HepG2 (cell line): ENCODE results near the gene ANXA2. TPM values are rescaled to one million over a fixed set of nuclear protein-coding genes. Genes with fewer than 3 reads are reported as not detected.

Experiments used
- ATAC-seq: fragments of 200-7000 bp; cut with Tn5 transposase; 3 replicates; pipeline ENCODE4 v1.9.1; 2020; ENCODE audit warnings: mild to moderate bottlenecking, moderate library complexity
- BruUV-seq: library from RNA; stranded (reverse); fragments of 400-500 nt; replicated peaks from 2 replicates; lab custom pipeline; 2021; lab: Mats Ljungman, UMichigan
- CTCF ChIA-PET: fragments of 300-600 bp; formaldehyde crosslinking; extraction: SDS; loops from one replicate; lab custom pipeline; 2021; ENCODE audit warnings: low total read pairs, inconsistent platforms, low intra/inter-chr PET ratio; lab: Yijun Ruan, JAX
- POLR2A ChIA-PET: fragments of 350-600 bp; sonication (Branson Sonifier 250); formaldehyde crosslinking; loops from one replicate; lab custom pipeline; 2020; ENCODE audit warnings: antibody characterized with exemption, inconsistent platforms; lab: Yijun Ruan, JAX
- DNase-seq: peaks from one replicate; pipeline ENCODE4 v3.0.0-alpha.2; 2015; ENCODE audit warnings: low spot score
- FAIRE-seq: peaks from 3 replicates; lab custom pipeline; 2011; peaks lifted over from hg19 to GRCh38; lab: Jason Lieb, UNC
- H2AFZ ChIP-seq: one replicate; pipeline ENCODE4 v1.6.1; 2011; ENCODE audit warnings: low read length, inconsistent platforms
- H3K27ac ChIP-seq: fragments of 300-600 bp; 3 replicates; pipeline ENCODE4 v1.8.0; 2011; ENCODE audit warnings: mixed run types, mild to moderate bottlenecking, mixed read lengths, low read length, inconsistent platforms; ENCODE audit not compliant: insufficient read depth; ENCODE audit errors: extremely low read length
- H3K27me3 ChIP-seq, 2 experiments: fragments of 200-600 bp in 1 of 2; 2 replicates in 1 of 2; 3 replicates in 1 of 2; pipeline versions ENCODE4 v1.6.0 to v1.8.0; 2011; ENCODE audit warnings: low read length in 2 of 2, mild to moderate bottlenecking in 2 of 2, moderate library complexity in 2 of 2, inconsistent platforms in 1 of 2; ENCODE audit not compliant: insufficient read depth in 2 of 2, control insufficient read depth in 1 of 2
- H3K36me3 ChIP-seq, 2 experiments: fragments of 200-600 bp in 1 of 2; replicated peaks in 1 of 2; 2 replicates in 1 of 2; 3 replicates in 1 of 2; pipeline versions ENCODE4 v1.5.1 to v1.8.0; 2011; ENCODE audit warnings: low read length in 2 of 2, inconsistent platforms in 1 of 2; ENCODE audit not compliant: insufficient read depth in 2 of 2, control insufficient read depth in 1 of 2
- H3K4me1 ChIP-seq: 2 replicates; pipeline ENCODE4 v1.5.1; 2012; ENCODE audit warnings: low read length, inconsistent platforms; ENCODE audit not compliant: insufficient read depth
- H3K4me2 ChIP-seq: 2 replicates; pipeline ENCODE4 v1.6.0; 2011; ENCODE audit warnings: low read depth, low read length, inconsistent platforms
- H3K4me3 ChIP-seq, 3 experiments: fragments of 200-600 bp in 1 of 3; sonication (generic), shearing (Covaris generic) in 1 of 3; replicated peaks in 1 of 3; 2 replicates each; pipeline ENCODE4 v1.5.1; 2011 to 2016; ENCODE audit warnings: low read length in 3 of 3, inconsistent platforms in 2 of 3, low read depth in 2 of 3, mild to moderate bottlenecking in 2 of 3, control low read depth in 1 of 3, mixed read lengths in 1 of 3; ENCODE audit not compliant: insufficient read depth in 1 of 3
- H3K79me2 ChIP-seq: one replicate; pipeline ENCODE4 v1.6.1; 2011; ENCODE audit warnings: low read length, inconsistent platforms; ENCODE audit not compliant: insufficient read depth
- H3K9ac ChIP-seq: 2 replicates; pipeline ENCODE4 v1.6.0; 2011; ENCODE audit warnings: mild to moderate bottlenecking, low read depth, low read length, inconsistent platforms; ENCODE audit not compliant: insufficient read depth
- H3K9me3 ChIP-seq: 2 replicates; pipeline ENCODE4 v1.5.1; 2012; ENCODE audit warnings: mild to moderate bottlenecking, low read length
- H4K20me1 ChIP-seq: 2 replicates; pipeline ENCODE4 v1.6.0; 2011; ENCODE audit warnings: inconsistent platforms, mild to moderate bottlenecking, low read length, moderate library complexity; ENCODE audit not compliant: insufficient read depth
- ARNT ChIP-seq: fragments of 450-650 bp; IDR thresholded peaks from 2 replicates; pipeline ENCODE4 v1.6.1; 2017
- BRCA1 ChIP-seq: sonication (generic); formaldehyde crosslinking; IDR thresholded peaks from 2 replicates; pipeline ENCODE4 v1.4.0; 2020; ENCODE audit warnings: missing genetic modification reagents
- ELF1 ChIP-seq: sonication (generic); formaldehyde crosslinking; IDR thresholded peaks from 2 replicates; pipeline ENCODE4 v1.4.0; 2020; ENCODE audit warnings: missing genetic modification reagents
- GABPB1 ChIP-seq: IDR thresholded peaks from 2 replicates; pipeline ENCODE4 v1.6.1; 2016; ENCODE audit warnings: mild to moderate bottlenecking, missing genetic modification reagents, moderate library complexity, missing compliant biosample characterization
- HDAC2 ChIP-seq: sonication (generic); formaldehyde crosslinking; IDR thresholded peaks from 2 replicates; pipeline ENCODE4 v1.4.0; 2020; ENCODE audit warnings: missing genetic modification reagents
- HNF4A ChIP-seq: sonication (generic); formaldehyde crosslinking; IDR thresholded peaks from 2 replicates; pipeline ENCODE4 v1.4.0; 2020; ENCODE audit warnings: missing genetic modification reagents
- HNRNPL ChIP-seq: fragments of 200-400 bp; formaldehyde crosslinking; IDR thresholded peaks from 2 replicates; pipeline ENCODE4 v1.6.1; 2017; ENCODE audit warnings: mild to moderate bottlenecking, low read depth, low read length
- MEIS1 ChIP-seq: sonication (generic); formaldehyde crosslinking; IDR thresholded peaks from 2 replicates; pipeline ENCODE4 v1.9.0; 2021; ENCODE audit warnings: mild to moderate bottlenecking, missing genetic modification reagents, moderate library complexity, borderline replicate concordance
- MYC ChIP-seq: sonication (generic); formaldehyde crosslinking; IDR thresholded peaks from 2 replicates; pipeline ENCODE4 v1.9.0; 2021; ENCODE audit warnings: missing genetic modification reagents, borderline replicate concordance
- NFKB2 ChIP-seq: sonication (generic); formaldehyde crosslinking; IDR thresholded peaks from 2 replicates; pipeline ENCODE4 v1.4.0; 2020; ENCODE audit warnings: missing genetic modification reagents, borderline replicate concordance
- NONO ChIP-seq, 2 experiments: fragments of 450-650 bp in 1 of 2; sonication (generic) in 1 of 2; formaldehyde crosslinking in 1 of 2; IDR thresholded peaks in 1 of 2; conservative IDR thresholded peaks in 1 of 2; 2 replicates each; pipeline versions ENCODE4 v1.6.1 to v1.8.0; 2017 to 2022; ENCODE audit warnings: mild to moderate bottlenecking in 1 of 2, missing genetic modification reagents in 1 of 2, moderate library complexity in 1 of 2
- NR3C1 ChIP-seq: sonication (generic); formaldehyde crosslinking; IDR thresholded peaks from 2 replicates; pipeline ENCODE4 v1.4.0; 2020; ENCODE audit warnings: missing genetic modification reagents
- RARA ChIP-seq: IDR thresholded peaks from 2 replicates; pipeline ENCODE4 v1.6.1; 2016; ENCODE audit warnings: missing genetic modification reagents, missing compliant biosample characterization
- RFX5 ChIP-seq: IDR thresholded peaks from 2 replicates; pipeline ENCODE4 v1.6.1; 2011; ENCODE audit warnings: low read depth, low read length, improper control_type of control experiment
- ZNF441 ChIP-seq: sonication (generic); formaldehyde crosslinking; IDR thresholded peaks from 2 replicates; pipeline ENCODE4 v1.7.0; 2021; ENCODE audit warnings: missing genetic modification reagents, borderline replicate concordance
- ZNF556 ChIP-seq: sonication (generic); formaldehyde crosslinking; IDR thresholded peaks from 2 replicates; pipeline ENCODE4 v1.4.0; 2020; ENCODE audit warnings: mild to moderate bottlenecking, missing genetic modification reagents, borderline replicate concordance
- WGBS: methylation state at CpG from one replicate; pipeline ENCODE4 v1.1.6; 2017; ENCODE audit warnings: low lambda C conversion rate; 5-methylcytosine and 5-hydroxymethylcytosine counted together
- in situ Hi-C: cut with HindIII; loops from 2 replicates; pipeline ENCODE4 v1.10.0; 2017; ENCODE audit warnings: low pct_unique_long_range_greater_than_20kb; ENCODE audit not compliant: extremely low pct_ligation_motif_present
- intact Hi-C: fragments of 100-400 bp; cut with micrococcal nuclease; formaldehyde crosslinking; loops from one replicate; pipeline ENCODE4 v1.10.0; 2022; ENCODE audit not compliant: unreplicated experiment
- polyA plus RNA-seq, 8 experiments: library from polyadenylated mRNA; depleted of rRNA in 3 of 8; stranded (reverse) in 7 of 8; unstranded in 1 of 8; fragments of >200 nt; fragmentation: Illumina TruSeq in 4 of 8; extraction: Trizol in 4 of 8; gene quantifications; 2 replicates each; pipeline versions ENCODE4 v1.2.1 to v1.2.3, GENCODE V29; 2011 to 2016; ENCODE audit warnings: low read depth in 4 of 8, missing spikeins in 1 of 8, mixed read lengths in 1 of 8; ENCODE audit not compliant: insufficient read depth in 1 of 8
- total RNA-seq, 5 experiments: library from RNA; depleted of rRNA; stranded (reverse); fragments of >200 nt; fragmentation: Illumina TruSeq; extraction: Trizol; gene quantifications; 2 replicates each; pipeline ENCODE4 v1.2.3, GENCODE V29; 2016; ENCODE audit warnings: low read depth in 1 of 5
- TF ChIP-seq, protein P1 (sequence below): sonication (generic); formaldehyde crosslinking; conservative IDR thresholded peaks from 2 replicates; pipeline ENCODE4 v1.8.0; 2022; ENCODE audit warnings: missing genetic modification reagents
- TF ChIP-seq, protein P2 (sequence below): sonication (generic); formaldehyde crosslinking; IDR thresholded peaks from 2 replicates; pipeline ENCODE4 v1.4.0; 2020; ENCODE audit warnings: missing genetic modification reagents, borderline replicate concordance

The ANXA2 gene
- total and polyA plus RNA-seq, 2 of the 13 experiments (the other 11 are each of a cell fraction or from before 2014, with no cell fraction given) = 196 to 613 TPM

DNA sequence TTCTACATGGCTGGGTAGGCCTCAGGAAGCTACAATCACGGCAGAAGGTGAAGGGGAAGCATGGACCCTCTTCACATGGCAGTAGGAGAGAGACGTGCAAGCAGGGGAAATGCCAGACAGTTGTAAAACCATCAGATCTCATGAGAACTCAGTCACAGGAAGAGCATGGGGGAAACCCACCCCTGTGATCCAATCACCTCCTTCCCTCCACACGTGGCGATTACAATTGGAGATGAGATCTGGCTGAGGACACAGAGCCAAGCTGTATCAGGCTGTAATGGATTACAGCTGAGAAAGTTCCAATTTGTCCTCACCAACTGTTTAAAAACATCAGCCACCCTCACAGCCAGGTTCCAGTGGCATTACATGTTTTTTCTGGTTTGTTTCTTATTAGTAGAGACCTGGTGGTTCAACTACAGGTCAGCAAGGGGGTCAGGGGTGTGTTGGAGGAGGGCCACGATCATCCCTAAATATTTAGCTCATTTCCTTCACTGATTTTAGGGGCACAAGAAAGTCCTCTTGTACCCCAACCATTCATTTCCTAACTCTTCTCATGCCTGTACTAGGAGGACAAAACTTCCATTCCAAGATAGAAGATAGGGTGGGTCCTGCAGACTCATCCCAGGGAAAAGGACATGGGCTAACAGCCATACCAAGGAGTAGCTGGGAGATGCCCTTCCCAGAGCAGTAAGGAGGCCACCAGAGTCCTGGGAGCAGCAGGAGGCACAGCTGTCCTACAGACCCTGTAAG, 54.4 kb downstream of the ANXA2 start:
- intact Hi-C loops (no loop called here), in situ Hi-C loops (no loop called here)
- Histone ChIP-seq H3K9ac (no peak overlapping the region), H3K4me1 (peaks cover 28% of the 10 kb centered on the region), H4K20me1 (no peaks in the 10 kb centered on the region), H3K27me3 (no peaks in the 10 kb centered on the region), H3K4me2 (no peak overlapping the region), H3K9me3 (no peaks in the 10 kb centered on the region), H3K4me3 (no peak overlapping the region), H3K36me3 (peaks cover 11 to 13% of the 10 kb centered on the region in 2 experiments), H3K27ac (no peak overlapping the region), H2AFZ (no peak overlapping the region), H3K79me2 (no peaks in the 10 kb centered on the region)
- TF ChIP-seq, protein P1, sequence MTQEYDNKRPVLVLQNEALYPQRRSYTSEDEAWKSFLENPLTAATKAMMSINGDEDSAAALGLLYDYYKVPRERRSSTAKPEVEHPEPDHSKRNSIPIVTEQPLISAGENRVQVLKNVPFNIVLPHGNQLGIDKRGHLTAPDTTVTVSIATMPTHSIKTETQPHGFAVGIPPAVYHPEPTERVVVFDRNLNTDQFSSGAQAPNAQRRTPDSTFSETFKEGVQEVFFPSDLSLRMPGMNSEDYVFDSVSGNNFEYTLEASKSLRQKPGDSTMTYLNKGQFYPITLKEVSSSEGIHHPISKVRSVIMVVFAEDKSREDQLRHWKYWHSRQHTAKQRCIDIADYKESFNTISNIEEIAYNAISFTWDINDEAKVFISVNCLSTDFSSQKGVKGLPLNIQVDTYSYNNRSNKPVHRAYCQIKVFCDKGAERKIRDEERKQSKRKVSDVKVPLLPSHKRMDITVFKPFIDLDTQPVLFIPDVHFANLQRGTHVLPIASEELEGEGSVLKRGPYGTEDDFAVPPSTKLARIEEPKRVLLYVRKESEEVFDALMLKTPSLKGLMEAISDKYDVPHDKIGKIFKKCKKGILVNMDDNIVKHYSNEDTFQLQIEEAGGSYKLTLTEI (CRISPR knock-in tag) = no peak
- TF ChIP-seq ZNF556 (CRISPR knock-in tag) (no peak), NR3C1 (CRISPR knock-in tag) (no peak), MEIS1 (no peak), RARA (CRISPR knock-in tag) (no peak), BRCA1 (CRISPR knock-in tag) (no peak), HNF4A (CRISPR knock-in tag) (no peak), GABPB1 (CRISPR knock-in tag) (no peak), NONO (IDR thresholded peaks at IDR 0.05) (no peak), NONO (CRISPR knock-in tag; conservative IDR thresholded peaks at IDR 0.05) (no peak), HDAC2 (CRISPR knock-in tag) (no peak), RFX5 (no peak), HNRNPL (no peak), ARNT (no peak), ELF1 (no peak), NFKB2 (CRISPR knock-in tag) (no peak), MYC (no peak), ZNF441 (CRISPR knock-in tag) (no peak)
- TF ChIP-seq, protein P2, sequence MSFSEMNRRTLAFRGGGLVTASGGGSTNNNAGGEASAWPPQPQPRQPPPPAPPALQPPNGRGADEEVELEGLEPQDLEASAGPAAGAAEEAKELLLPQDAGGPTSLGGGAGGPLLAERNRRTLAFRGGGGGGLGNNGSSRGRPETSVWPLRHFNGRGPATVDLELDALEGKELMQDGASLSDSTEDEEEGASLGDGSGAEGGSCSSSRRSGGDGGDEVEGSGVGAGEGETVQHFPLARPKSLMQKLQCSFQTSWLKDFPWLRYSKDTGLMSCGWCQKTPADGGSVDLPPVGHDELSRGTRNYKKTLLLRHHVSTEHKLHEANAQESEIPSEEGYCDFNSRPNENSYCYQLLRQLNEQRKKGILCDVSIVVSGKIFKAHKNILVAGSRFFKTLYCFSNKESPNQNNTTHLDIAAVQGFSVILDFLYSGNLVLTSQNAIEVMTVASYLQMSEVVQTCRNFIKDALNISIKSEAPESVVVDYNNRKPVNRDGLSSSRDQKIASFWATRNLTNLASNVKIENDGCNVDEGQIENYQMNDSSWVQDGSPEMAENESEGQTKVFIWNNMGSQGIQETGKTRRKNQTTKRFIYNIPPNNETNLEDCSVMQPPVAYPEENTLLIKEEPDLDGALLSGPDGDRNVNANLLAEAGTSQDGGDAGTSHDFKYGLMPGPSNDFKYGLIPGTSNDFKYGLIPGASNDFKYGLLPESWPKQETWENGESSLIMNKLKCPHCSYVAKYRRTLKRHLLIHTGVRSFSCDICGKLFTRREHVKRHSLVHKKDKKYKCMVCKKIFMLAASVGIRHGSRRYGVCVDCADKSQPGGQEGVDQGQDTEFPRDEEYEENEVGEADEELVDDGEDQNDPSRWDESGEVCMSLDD (CRISPR knock-in tag) = no peak
- no peak; the same call in 2 of the 3 replicates for ATAC-seq
- POLR2A ChIA-PET = no interaction called here
- DNase-seq = no peak
- FAIRE-seq = no peak
- WGBS = 63% methylated on average over 5 of the region's 5 CpGs
- CTCF ChIA-PET = no interaction called here
- BruUV-seq = no TSS peak
